ENCODE data around the gene GALNT3. TPM values are rescaled to one million over a fixed set of nuclear protein-coding genes. Genes with fewer than 3 reads are reported as not detected.

Gene GALNT3
- polyA plus RNA-seq, 1 of the 3 experiments (the other 2 are of a cell fraction): 0.05 TPM

- Histone ChIP-seq H3K4me1 (ENCODE audit: control insufficient read depth in 1 of 2, insufficient read depth in 2 of 2, low read depth in 1 of 2, low read length in 1 of 2) (peaks cover 0 to 2% of the 10 kb centered on the region in 2 experiments; a peak in 1 of 4 replicates), H3K36me3 (replicated peaks in 1 of 2; ENCODE audit: control insufficient read depth in 1 of 2, insufficient read depth in 2 of 2, low read length in 1 of 2) (no peaks in the 10 kb centered on the region), H3K4me3 (ENCODE audit: low read depth in 2 of 2, low read length in 1 of 2) (no peak overlapping the region), H3K9me2 (no peaks in the 10 kb centered on the region), H3F3A (replicated peaks; ENCODE audit: insufficient read depth) (no peaks in the 10 kb centered on the region), H3K27me3 (ENCODE audit: insufficient read depth) (no peaks in the 10 kb centered on the region), H3K9ac (no peak overlapping the region), H2AFZ (ENCODE audit: low read depth) (no peak overlapping the region), H3K27ac (ENCODE audit: low read depth in 2 of 2, low read length in 1 of 2) (no peak overlapping the region), H3K9me3 (no peaks in the 10 kb centered on the region), H3K79me2 (ENCODE audit: insufficient read depth) (no peaks in the 10 kb centered on the region), H3K4me2 (no peak overlapping the region), H4K20me1 (ENCODE audit: insufficient read depth) (no peaks in the 10 kb centered on the region)
- TF ChIP-seq GABPA (IDR thresholded peaks at IDR 0.05; ENCODE audit: low read depth): no peak
- no peak for TF ChIP-seq SMC3 (IDR thresholded peaks at IDR 0.05; ENCODE audit: low read depth, low read length)
- TF ChIP-seq CHD2 (IDR thresholded peaks at IDR 0.05; ENCODE audit: low read length, partially characterized antibody): no peak
- TF ChIP-seq GATA2 (CRISPR knock-in tag; IDR thresholded peaks at IDR 0.05): no peak
- TF ChIP-seq NFIC (IDR thresholded peaks at IDR 0.05; ENCODE audit: borderline replicate concordance): no peak
- CTCF ChIA-PET: interaction anchor here (0.8 kb wide), 1 partner anchor 18 kb away, joined by 3 read pairs; no protein-coding TSS in a partner anchor
- no peak for DNase-seq
- 89% methylated on average over 1 of the region's 1 CpG for WGBS (ENCODE audit: low lambda C conversion rate)
- POLR2A ChIA-PET: no interaction called here
Observed at GRCh38 chr2:165843351-165843750, 49.3 kb upstream of the GALNT3 start.

- Histone ChIP-seq H3K36me3 (replicated peaks in 1 of 2; ENCODE audit: control insufficient read depth in 1 of 2, insufficient read depth in 2 of 2, low read length in 1 of 2) (no peaks in the 10 kb centered on the region), H3F3A (replicated peaks; ENCODE audit: insufficient read depth) (peaks cover 3% of the 10 kb centered on the region)
- CTCF ChIA-PET: no interaction called here
- TF ChIP-seq USF2 (IDR thresholded peaks at IDR 0.05; ENCODE audit: borderline replicate concordance, low read depth, low read length) (no peak), JUND (IDR thresholded peaks at IDR 0.05) (no peak), RXRA (IDR thresholded peaks at IDR 0.05; ENCODE audit: borderline replicate concordance, low read depth) (no peak), RAD21 (IDR thresholded peaks at IDR 0.05; ENCODE audit: low read length) (no peak), FOXJ3 (CRISPR knock-in tag; IDR thresholded peaks at IDR 0.05) (no peak), EP300 (IDR thresholded peaks at IDR 0.05; ENCODE audit: borderline replicate concordance in 1 of 2, low read depth in 1 of 2, low read length in 1 of 2) (no peak), CHD2 (IDR thresholded peaks at IDR 0.05; ENCODE audit: low read length, partially characterized antibody) (no peak), YY1 (IDR thresholded peaks at IDR 0.05; ENCODE audit: low read depth) (no peak), FOXM1 (IDR thresholded peaks at IDR 0.05; ENCODE audit: low read depth) (no peak), MAX (IDR thresholded peaks at IDR 0.05; ENCODE audit: low read depth) (no peak), FOSL2 (IDR thresholded peaks at IDR 0.05; ENCODE audit: borderline replicate concordance, low read depth) (no peak), NFIC (IDR thresholded peaks at IDR 0.05; ENCODE audit: borderline replicate concordance) (no peak), RCOR1 (IDR thresholded peaks at IDR 0.05; ENCODE audit: low read length) (no peak), GATA2 (CRISPR knock-in tag; IDR thresholded peaks at IDR 0.05) (no peak)
- TF ChIP-seq, protein P1, sequence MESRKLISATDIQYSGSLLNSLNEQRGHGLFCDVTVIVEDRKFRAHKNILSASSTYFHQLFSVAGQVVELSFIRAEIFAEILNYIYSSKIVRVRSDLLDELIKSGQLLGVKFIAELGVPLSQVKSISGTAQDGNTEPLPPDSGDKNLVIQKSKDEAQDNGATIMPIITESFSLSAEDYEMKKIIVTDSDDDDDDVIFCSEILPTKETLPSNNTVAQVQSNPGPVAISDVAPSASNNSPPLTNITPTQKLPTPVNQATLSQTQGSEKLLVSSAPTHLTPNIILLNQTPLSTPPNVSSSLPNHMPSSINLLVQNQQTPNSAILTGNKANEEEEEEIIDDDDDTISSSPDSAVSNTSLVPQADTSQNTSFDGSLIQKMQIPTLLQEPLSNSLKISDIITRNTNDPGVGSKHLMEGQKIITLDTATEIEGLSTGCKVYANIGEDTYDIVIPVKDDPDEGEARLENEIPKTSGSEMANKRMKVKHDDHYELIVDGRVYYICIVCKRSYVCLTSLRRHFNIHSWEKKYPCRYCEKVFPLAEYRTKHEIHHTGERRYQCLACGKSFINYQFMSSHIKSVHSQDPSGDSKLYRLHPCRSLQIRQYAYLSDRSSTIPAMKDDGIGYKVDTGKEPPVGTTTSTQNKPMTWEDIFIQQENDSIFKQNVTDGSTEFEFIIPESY (IDR thresholded peaks at IDR 0.05; ENCODE audit: borderline replicate concordance, low read depth): no peak
- TF ChIP-seq, protein P2, sequence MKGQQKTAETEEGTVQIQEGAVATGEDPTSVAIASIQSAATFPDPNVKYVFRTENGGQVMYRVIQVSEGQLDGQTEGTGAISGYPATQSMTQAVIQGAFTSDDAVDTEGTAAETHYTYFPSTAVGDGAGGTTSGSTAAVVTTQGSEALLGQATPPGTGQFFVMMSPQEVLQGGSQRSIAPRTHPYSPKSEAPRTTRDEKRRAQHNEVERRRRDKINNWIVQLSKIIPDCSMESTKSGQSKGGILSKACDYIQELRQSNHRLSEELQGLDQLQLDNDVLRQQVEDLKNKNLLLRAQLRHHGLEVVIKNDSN (IDR thresholded peaks at IDR 0.05; ENCODE audit: borderline replicate concordance, low read depth): no peak
- TF ChIP-seq, protein P3, sequence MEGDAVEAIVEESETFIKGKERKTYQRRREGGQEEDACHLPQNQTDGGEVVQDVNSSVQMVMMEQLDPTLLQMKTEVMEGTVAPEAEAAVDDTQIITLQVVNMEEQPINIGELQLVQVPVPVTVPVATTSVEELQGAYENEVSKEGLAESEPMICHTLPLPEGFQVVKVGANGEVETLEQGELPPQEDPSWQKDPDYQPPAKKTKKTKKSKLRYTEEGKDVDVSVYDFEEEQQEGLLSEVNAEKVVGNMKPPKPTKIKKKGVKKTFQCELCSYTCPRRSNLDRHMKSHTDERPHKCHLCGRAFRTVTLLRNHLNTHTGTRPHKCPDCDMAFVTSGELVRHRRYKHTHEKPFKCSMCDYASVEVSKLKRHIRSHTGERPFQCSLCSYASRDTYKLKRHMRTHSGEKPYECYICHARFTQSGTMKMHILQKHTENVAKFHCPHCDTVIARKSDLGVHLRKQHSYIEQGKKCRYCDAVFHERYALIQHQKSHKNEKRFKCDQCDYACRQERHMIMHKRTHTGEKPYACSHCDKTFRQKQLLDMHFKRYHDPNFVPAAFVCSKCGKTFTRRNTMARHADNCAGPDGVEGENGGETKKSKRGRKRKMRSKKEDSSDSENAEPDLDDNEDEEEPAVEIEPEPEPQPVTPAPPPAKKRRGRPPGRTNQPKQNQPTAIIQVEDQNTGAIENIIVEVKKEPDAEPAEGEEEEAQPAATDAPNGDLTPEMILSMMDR (IDR thresholded peaks at IDR 0.05): no peak
Observed at GRCh38 chr2:165840333-165840958, 46.4 kb upstream of the GALNT3 start.

More at GRCh38 chr2:165840333-165840958, 46.4 kb upstream of the GALNT3 start:
- H4K20me1 ChIP-seq (ENCODE audit: insufficient read depth): no peaks in the 10 kb centered on the region
- no peaks in the 10 kb centered on the region for H3K9me3 ChIP-seq
- no peak overlapping the region for H3K9ac ChIP-seq
- DNase-seq: no peak
- no peak overlapping the region for H3K4me2 ChIP-seq
- H3K27me3 ChIP-seq (ENCODE audit: insufficient read depth): no peaks in the 10 kb centered on the region
- H3K4me3 ChIP-seq (ENCODE audit: low read depth in 2 of 2, low read length in 1 of 2): no peak overlapping the region
- H3K27ac ChIP-seq (ENCODE audit: low read depth in 2 of 2, low read length in 1 of 2): no peak overlapping the region
- POLR2A ChIA-PET: no interaction called here
- H3K79me2 ChIP-seq (ENCODE audit: insufficient read depth): no peaks in the 10 kb centered on the region
- peaks cover 0 to 2% of the 10 kb centered on the region in 2 experiments; a peak in 1 of 4 replicates for H3K4me1 ChIP-seq (ENCODE audit: control insufficient read depth in 1 of 2, insufficient read depth in 2 of 2, low read depth in 1 of 2, low read length in 1 of 2)
- no peaks in the 10 kb centered on the region for H3K9me2 ChIP-seq
- no peak overlapping the region for H2AFZ ChIP-seq (ENCODE audit: low read depth)
